ENCODE results near the gene RBM48. TPM values are rescaled to one million over a fixed set of nuclear protein-coding genes. Genes with fewer than 3 reads are reported as not detected.

The RBM48 gene
- total RNA-seq, 2 donors from 2014 or later = 9.4 to 11.8 TPM

Other genes with a start within 250 kb of the RBM48 start
- gene GATAD1, start 81.3 kb upstream of the RBM48 start, total RNA-seq = 10 to 100 TPM; 16.1 to 18.2 TPM
- not detected for gene ERVW-1, start 50.8 kb upstream of the RBM48 start, total RNA-seq
- 10 to 100 TPM; 11.6 to 15.2 TPM for gene PEX1, start 275 bp upstream of the RBM48 start, total RNA-seq
- gene FAM133B, start 61.6 kb downstream of the RBM48 start, total RNA-seq = 10 to 100 TPM; 13.0 to 14.2 TPM

All from left cardiac atrium (tissue), 2 donors.